ENCODE results near the gene PLCL1. TPM values are rescaled to one million over a fixed set of nuclear protein-coding genes. Genes with fewer than 3 reads are reported as not detected.

Gene PLCL1
- total and polyA plus RNA-seq, 10 of the 15 experiments (the other 5 are each of a cell fraction or from before 2014, with no cell fraction given): 0.03 to 1.5 (median 0.22) TPM

DNA sequence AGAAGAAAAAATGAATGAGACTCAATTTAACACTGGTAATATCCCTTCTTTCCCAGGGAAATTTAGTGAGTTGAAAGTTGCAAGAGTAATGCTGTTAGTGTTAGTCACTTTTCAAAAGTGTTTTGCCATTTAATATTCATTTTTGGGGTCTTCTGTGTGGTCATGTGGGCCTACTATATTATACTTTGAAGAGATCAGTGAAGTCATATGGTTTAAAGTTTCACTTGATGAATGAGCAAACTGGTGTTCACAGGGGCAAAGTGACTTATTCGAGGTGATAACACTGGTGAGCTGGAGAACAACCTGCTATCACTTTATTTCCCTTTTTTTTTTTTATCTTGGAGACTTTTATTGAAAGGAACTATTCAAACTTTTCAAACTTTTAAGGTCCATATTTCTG is 196.0 kb downstream of the PLCL1 start:
- Histone ChIP-seq H3K9me3 (replicated peaks; ENCODE audit: control insufficient read depth, insufficient read depth, low read length) (peaks cover 6% of the 10 kb centered on the region; the same call in 2 of the 3 replicates), H3K4me2 (ENCODE audit: control insufficient read depth, insufficient read depth) (no peak overlapping the region), H3K4me1 (ENCODE audit: control insufficient read depth, insufficient read depth, low read length) (peaks cover 18% of the 10 kb centered on the region), H3K27ac (ENCODE audit: control insufficient read depth, insufficient read depth) (no peak overlapping the region), H3K27me3 (replicated peaks in 1 of 2; ENCODE audit: control insufficient read depth in 2 of 2, insufficient read depth in 2 of 2, low read length in 1 of 2) (no peaks in the 10 kb centered on the region), H2AFZ (ENCODE audit: control insufficient read depth, low read depth, low read length) (no peak overlapping the region), H3K36me3 (ENCODE audit: control insufficient read depth in 2 of 2, insufficient read depth in 2 of 2, low read length in 1 of 2) (no peaks in the 10 kb centered on the region), H3K4me3 (no peak overlapping the region), H4K20me1 (ENCODE audit: control insufficient read depth, insufficient read depth) (no peaks in the 10 kb centered on the region), H3K79me2 (ENCODE audit: control insufficient read depth, insufficient read depth, low read length) (no peaks in the 10 kb centered on the region), H3K9ac (ENCODE audit: control insufficient read depth, insufficient read depth, low read length) (no peak overlapping the region)
- intact Hi-C loops (cut with micrococcal nuclease; ENCODE audit: unreplicated experiment): no loop called here
- SMC1A ChIA-PET (ENCODE audit: uncharacterized antibody, unreplicated experiment): interaction anchor here (0.6 to 8.0 kb wide), 9 partner anchors 12 to 861 kb away, joined by 3 to 168 read pairs (median 4); no protein-coding TSS in a partner anchor
- no TSS peak for BruUV-seq (replicated peaks)
- no peak for TF ChIP-seq NR2F1 (conservative IDR thresholded peaks at IDR 0.05)
- no peak for TF ChIP-seq BRCA1 (IDR thresholded peaks at IDR 0.05; ENCODE audit: low read depth, low read length)
- no peak for TF ChIP-seq SP1 (IDR thresholded peaks at IDR 0.05; ENCODE audit: low read depth, low read length)
- TF ChIP-seq BHLHE40 (IDR thresholded peaks at IDR 0.05; ENCODE audit: borderline replicate concordance in 1 of 2, low read depth in 2 of 2, low read length in 1 of 2): no peak
- TF ChIP-seq ZNF207 (IDR thresholded peaks at IDR 0.05; ENCODE audit: borderline replicate concordance): no peak
- no peak for TF ChIP-seq CTCF (IDR thresholded peaks at IDR 0.05 in 2 of 3, conservative IDR thresholded peaks at IDR 0.05 in 1 of 3; ENCODE audit: control insufficient read depth in 2 of 3, extremely low read depth in 1 of 3, insufficient read depth in 1 of 3, low read depth in 3 of 3, low read length in 3 of 3)
- TF ChIP-seq TBL1XR1 (IDR thresholded peaks at IDR 0.05; ENCODE audit: low read depth, low read length): no peak
- TF ChIP-seq KLF5 (IDR thresholded peaks at IDR 0.05; ENCODE audit: partially characterized antibody): no peak
- TF ChIP-seq NFXL1 (IDR thresholded peaks at IDR 0.05; ENCODE audit: borderline replicate concordance): no peak
- no peak for TF ChIP-seq ZNF217 (IDR thresholded peaks at IDR 0.05)
- TF ChIP-seq TAF1 (IDR thresholded peaks at IDR 0.05; ENCODE audit: borderline replicate concordance, low read depth, low read length): no peak
- TF ChIP-seq RBBP5 (conservative IDR thresholded peaks at IDR 0.05): no peak
- TF ChIP-seq, protein P1, sequence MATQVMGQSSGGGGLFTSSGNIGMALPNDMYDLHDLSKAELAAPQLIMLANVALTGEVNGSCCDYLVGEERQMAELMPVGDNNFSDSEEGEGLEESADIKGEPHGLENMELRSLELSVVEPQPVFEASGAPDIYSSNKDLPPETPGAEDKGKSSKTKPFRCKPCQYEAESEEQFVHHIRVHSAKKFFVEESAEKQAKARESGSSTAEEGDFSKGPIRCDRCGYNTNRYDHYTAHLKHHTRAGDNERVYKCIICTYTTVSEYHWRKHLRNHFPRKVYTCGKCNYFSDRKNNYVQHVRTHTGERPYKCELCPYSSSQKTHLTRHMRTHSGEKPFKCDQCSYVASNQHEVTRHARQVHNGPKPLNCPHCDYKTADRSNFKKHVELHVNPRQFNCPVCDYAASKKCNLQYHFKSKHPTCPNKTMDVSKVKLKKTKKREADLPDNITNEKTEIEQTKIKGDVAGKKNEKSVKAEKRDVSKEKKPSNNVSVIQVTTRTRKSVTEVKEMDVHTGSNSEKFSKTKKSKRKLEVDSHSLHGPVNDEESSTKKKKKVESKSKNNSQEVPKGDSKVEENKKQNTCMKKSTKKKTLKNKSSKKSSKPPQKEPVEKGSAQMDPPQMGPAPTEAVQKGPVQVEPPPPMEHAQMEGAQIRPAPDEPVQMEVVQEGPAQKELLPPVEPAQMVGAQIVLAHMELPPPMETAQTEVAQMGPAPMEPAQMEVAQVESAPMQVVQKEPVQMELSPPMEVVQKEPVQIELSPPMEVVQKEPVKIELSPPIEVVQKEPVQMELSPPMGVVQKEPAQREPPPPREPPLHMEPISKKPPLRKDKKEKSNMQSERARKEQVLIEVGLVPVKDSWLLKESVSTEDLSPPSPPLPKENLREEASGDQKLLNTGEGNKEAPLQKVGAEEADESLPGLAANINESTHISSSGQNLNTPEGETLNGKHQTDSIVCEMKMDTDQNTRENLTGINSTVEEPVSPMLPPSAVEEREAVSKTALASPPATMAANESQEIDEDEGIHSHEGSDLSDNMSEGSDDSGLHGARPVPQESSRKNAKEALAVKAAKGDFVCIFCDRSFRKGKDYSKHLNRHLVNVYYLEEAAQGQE (IDR thresholded peaks at IDR 0.05; ENCODE audit: low read depth, low read length): no peak
- TF ChIP-seq WRNIP1 (IDR thresholded peaks at IDR 0.05; ENCODE audit: borderline replicate concordance, low read depth, low read length): no peak
- no peak for TF ChIP-seq SUPT20H (IDR thresholded peaks at IDR 0.05; ENCODE audit: borderline replicate concordance, control insufficient read depth, low read depth, low read length)
- TF ChIP-seq JUNB (IDR thresholded peaks at IDR 0.05): no peak
- TF ChIP-seq CBX3 (IDR thresholded peaks at IDR 0.05; ENCODE audit: borderline replicate concordance, low read depth): no peak
- no peak for TF ChIP-seq PBX3 (IDR thresholded peaks at IDR 0.05; ENCODE audit: insufficient replicate concordance, low read depth, low read length)
- TF ChIP-seq YBX1 (IDR thresholded peaks at IDR 0.05): no peak
- TF ChIP-seq SMARCA5 (IDR thresholded peaks at IDR 0.05): no peak
- RAD21 ChIA-PET (ENCODE audit: unreplicated experiment): interaction anchor here (0.8 to 1.4 kb wide), 2 partner anchors 27 to 132 kb away, joined by 3 read pairs; no protein-coding TSS in a partner anchor
- in situ Hi-C loops (cut with MboI): no loop called here
- ATAC-seq (no peak), FAIRE-seq (no peak), DNase-seq (ENCODE audit: low read depth, low spot score) (no peak)
- CTCF ChIA-PET: no interaction called here
- 53% methylated on average over 1 of the region's 1 CpG for WGBS (ENCODE audit: insufficient coverage, insufficient replicate concordance, low lambda C conversion rate, missing lambda C conversion rate)
- POLR2A ChIA-PET: interaction anchor here (0.9 kb wide), 1 partner anchor 13 kb away, joined by 3 read pairs; no protein-coding TSS in a partner anchor
